Head of caudate nucleus (tissue), 42 donors: ENCODE data around the gene PIGV.
"Not testable (repeated sequence)": the region's sequence is repeated elsewhere in the genome, so short reads cannot be mapped to it uniquely, and the experiment has no call there.

Experiments used
- DNase-seq, 42 donors: peaks; one replicate each; pipeline versions ENCODE4 v3.0.0 to v3.0.0-alpha.2; 2020 to 2021; ENCODE audit warnings: mixed read lengths in 7 of 42
- intact Hi-C: fragments of 100-400 bp; cut with DNase I; formaldehyde crosslinking; loops from one replicate; pipeline ENCODE4 v1.15.0; 2022

Gene PIGV

DNA sequence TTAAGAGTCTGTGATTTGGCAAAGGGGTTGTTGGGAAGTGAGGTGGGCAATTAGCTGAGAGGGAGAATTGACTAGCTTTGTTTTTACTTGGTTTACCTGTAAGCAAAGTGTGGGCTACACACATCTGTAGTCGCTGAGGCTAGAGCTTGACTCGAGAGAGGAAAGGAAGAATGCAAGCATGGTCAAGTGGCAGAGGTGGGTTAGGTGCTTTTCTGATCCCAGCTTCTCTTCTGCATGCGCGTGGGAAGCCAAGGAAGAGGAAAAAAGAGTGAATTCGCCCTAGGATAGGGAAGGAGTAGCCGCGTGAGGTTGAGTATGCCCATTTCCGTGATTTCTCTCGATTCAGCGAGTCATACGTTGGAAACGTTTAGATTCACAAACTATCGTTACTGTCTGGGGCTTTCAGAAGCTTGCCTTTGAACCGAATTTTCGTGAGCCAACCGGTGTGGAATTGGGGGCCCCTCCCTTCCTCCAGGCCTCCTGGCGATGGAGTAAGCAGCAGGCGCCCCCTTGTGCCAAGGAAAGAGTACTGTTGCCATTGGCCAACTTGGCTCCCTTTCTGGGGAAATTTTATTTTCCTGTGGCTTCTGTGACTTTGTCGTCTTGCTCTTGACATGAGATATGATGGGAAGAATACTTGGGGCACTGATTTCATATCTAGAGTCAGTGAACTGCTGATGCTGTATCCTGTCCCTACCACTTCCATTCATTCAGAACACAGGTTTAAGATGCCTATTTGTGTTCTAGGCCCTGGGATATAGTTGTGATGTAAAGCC is 1.3 kb downstream of the PIGV start:
- intact Hi-C loops, result loop anchor here (2.0 kb wide), 1 partner anchor 186 kb away; no protein-coding TSS in a partner anchor
- peak; percentile 80 to 97 (median 91) for DNase-seq

DNA sequence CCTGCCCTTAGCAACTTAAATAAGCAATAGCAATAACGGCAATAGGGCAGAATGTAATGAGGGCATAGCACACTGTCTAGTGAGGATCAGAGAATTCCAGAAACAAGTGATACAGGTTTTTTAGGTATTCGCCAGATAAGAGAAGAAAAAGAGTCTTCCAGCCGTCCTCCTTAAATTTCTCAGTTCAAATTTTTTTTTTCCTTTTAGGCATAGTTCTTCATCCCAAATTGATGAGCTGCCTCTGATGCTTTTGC is 1.8 kb downstream of the PIGV start:
- no peak for DNase-seq
- intact Hi-C loops, result loop anchor here (2.0 kb wide), 1 partner anchor 187 kb away; no protein-coding TSS in a partner anchor

GRCh38 chr1:26789931-26790330 is 2.2 kb downstream of the PIGV start:
- intact Hi-C loops, result loop anchor here (2.0 to 10.0 kb wide), 2 partner anchors 85 to 187 kb away; no protein-coding TSS in a partner anchor
- DNase-seq, result no peak

DNA sequence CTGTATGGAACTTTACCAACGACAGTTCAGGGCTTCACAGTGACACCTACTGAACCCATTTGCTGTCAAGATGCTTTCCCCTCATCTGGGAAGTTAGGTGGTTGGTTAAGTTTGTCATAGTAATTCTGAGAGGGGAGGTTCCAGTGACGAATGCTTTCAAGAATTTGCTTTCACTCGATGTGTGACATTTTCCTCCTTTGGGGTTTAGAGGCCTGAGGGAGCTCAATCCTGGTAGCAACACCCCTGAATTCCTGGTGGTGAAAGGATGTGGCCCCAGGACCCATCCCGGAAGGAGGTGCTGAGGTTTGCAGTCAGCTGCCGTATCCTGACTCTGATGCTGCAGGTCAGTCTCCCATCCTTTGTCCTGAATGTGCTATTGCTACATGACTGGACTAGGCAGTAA is 2.8 kb downstream of the PIGV start:
- intact Hi-C loops, result loop anchor here (10.0 kb wide), 1 partner anchor 84 kb away; no protein-coding TSS in a partner anchor
- DNase-seq, result no peak

- intact Hi-C loops, result loop anchor here (10.0 kb wide), 1 partner anchor 84 kb away; no protein-coding TSS in a partner anchor
These were observed 3.4 kb downstream of the PIGV start for GRCh38 chr1:26791148-26791547.

GRCh38 chr1:26791626-26792025 is 3.9 kb downstream of the PIGV start:
- intact Hi-C loops, result loop anchor here (10.0 kb wide), 1 partner anchor 83 kb away; no protein-coding TSS in a partner anchor
- DNase-seq, result no peak

More at GRCh38 chr1:26791148-26791547, 3.4 kb downstream of the PIGV start:
- no peak for DNase-seq

- intact Hi-C loops, result loop anchor here (10.0 kb wide), 1 partner anchor 82 kb away; no protein-coding TSS in a partner anchor
- DNase-seq, result no peak
These were observed 5.2 kb downstream of the PIGV start for GRCh38 chr1:26792924-26793323.

DNA sequence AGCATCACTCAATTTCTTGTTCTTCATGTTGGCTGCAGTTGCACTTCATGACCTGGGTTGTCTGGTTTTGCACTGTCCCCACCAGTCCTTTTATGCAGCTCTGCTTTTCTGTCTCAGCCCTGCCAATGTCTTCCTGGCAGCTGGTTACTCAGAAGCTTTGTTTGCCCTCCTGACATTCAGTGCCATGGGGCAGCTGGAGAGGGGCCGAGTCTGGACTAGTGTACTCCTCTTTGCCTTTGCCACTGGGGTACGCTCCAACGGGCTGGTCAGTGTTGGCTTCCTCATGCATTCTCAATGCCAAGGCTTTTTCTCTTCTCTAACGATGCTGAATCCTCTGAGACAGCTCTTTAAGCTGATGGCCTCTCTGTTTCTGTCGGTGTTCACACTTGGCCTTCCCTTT is 6.6 kb downstream of the PIGV start:
- DNase-seq, result peak in 14 of 42 donors; percentile 5 to 81 (median 46)
- intact Hi-C loops, result loop anchor here (10.0 kb wide), 1 partner anchor 80 kb away; no protein-coding TSS in a partner anchor

- intact Hi-C loops, result loop anchor here (10.0 kb wide), 1 partner anchor 77 kb away; no protein-coding TSS in a partner anchor
- DNase-seq, result no peak
These were observed 9.9 kb downstream of the PIGV start for GRCh38 chr1:26797627-26798026.

- intact Hi-C loops, result loop anchor here (10.0 kb wide), 1 partner anchor 75 kb away; no protein-coding TSS in a partner anchor
- DNase-seq, result peak in 40 of 42 donors; percentile 20 to 84 (median 64)
These were observed 11.9 kb downstream of the PIGV start for GRCh38 chr1:26799479-26800142.

GRCh38 chr1:26803932-26804331 is 16.2 kb downstream of the PIGV start:
- DNase-seq, intact Hi-C loops: not testable (repeated sequence)

GRCh38 chr1:26810105-26810504 is 22.4 kb downstream of the PIGV start:
- intact Hi-C loops, result loop anchor here (5.0 kb wide), 1 partner anchor 67 kb away; no protein-coding TSS in a partner anchor
- peak in 36 of 42 donors; percentile 31 to 88 (median 68) for DNase-seq

- intact Hi-C loops, result loop anchor here (5.0 kb wide), 1 partner anchor 66 kb away; no protein-coding TSS in a partner anchor
- DNase-seq, result no peak
These were observed 23.3 kb downstream of the PIGV start for GRCh38 chr1:26811057-26811456.

DNA sequence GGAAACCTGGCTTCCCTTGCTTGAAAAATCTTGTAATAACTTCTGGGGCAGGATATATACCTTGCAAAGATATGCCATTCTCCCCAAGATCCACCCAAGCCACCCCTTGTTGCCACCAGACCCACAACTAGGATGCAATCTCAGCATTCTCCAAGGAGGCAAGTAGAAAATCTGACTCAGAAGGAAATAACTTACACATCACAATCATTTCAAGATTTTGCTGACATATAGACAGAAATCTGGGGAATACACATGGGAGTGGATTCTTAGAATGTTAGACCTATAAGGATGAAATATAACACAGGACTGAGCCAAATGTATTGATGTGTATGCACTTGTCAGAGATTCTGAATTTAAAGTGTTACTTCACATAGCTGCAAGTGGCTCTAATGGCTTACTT is 24.0 kb downstream of the PIGV start:
- intact Hi-C loops, result loop anchor here (5.0 kb wide), 1 partner anchor 66 kb away; no protein-coding TSS in a partner anchor
- DNase-seq, result no peak

DNA sequence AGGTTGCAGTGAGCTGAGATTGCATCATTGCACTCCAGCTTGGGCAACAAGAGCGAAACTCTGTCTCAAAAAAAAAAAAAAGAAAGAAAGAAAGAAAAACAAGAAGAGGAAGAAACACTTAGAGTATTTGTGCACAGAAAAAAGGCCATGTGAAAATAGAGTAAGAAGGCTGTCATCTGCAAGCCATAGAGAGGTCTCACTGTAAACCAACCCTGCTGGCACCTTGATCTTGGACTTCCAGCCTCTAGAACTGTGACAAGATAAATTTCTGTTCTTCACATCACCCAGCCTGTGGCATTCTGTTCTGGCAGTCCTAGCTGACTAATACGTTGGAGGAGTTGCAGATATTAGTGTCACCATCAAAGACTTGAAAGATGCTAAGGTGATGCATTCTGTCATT is 26.6 kb downstream of the PIGV start:
- intact Hi-C loops, result loop anchor here (5.0 kb wide), 1 partner anchor 63 kb away; no protein-coding TSS in a partner anchor
- DNase-seq, result no peak

GRCh38 chr1:26814893-26815292 is 27.1 kb downstream of the PIGV start:
- DNase-seq, result no peak

DNA sequence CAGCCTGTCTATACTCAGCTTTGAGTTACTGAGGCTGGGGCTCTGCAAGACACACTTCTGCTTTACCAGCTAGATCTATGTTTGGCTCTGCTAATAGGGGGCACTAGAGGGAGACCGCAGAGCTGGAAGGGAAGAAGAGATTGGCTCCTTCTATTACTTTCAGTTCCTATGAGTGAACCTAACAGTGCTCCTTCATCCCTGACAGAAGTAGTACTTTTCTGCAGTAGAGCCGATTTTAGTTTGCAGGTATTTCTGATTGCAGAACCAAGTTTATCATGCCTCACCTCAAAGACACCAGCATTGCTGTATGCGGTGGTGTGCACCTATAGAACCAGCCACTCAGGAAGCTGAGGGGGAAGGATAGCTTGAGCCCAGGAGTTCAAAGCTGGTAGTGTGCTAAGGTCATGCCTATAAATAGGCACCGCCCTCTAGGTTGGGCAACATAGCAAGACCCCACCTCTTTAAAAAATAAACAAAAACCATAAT is 33.1 kb downstream of the PIGV start:
- intact Hi-C loops, result no loop called here
- no peak for DNase-seq

More at GRCh38 chr1:26814893-26815292, 27.1 kb downstream of the PIGV start:
- intact Hi-C loops, result loop anchor here (5.0 kb wide), 1 partner anchor 62 kb away; no protein-coding TSS in a partner anchor

DNA sequence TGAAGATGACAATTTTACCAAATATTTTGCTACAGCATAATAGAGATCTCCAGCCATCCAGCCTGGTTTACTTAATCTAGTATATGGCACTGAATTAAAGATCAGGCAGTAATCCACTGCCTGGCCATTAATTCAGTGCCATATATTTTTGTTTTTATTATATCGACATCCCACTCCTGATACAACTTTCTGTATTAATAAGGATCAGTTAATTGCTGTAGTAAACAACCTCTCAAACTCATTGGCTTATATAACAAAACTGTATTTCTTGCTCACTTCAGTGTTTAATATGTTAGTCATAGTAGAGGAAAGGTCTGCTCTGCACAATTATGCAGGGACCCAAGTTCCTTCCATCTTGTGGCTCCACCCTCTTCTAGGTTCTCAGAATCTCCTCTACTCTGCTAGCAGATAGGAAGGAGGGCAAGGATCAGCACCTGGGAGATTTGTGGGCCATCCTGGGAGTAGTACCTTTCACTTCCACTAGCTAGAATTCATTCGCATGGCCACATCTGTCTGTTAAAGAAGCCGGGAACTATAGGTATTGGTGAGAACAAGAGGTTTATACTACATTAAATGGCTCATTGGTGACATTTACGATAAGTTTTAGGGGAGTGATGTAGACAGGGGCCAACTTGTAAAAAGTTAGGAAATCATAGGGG is 35.1 kb downstream of the PIGV start:
- intact Hi-C loops, result no loop called here
- no peak for DNase-seq

DNA sequence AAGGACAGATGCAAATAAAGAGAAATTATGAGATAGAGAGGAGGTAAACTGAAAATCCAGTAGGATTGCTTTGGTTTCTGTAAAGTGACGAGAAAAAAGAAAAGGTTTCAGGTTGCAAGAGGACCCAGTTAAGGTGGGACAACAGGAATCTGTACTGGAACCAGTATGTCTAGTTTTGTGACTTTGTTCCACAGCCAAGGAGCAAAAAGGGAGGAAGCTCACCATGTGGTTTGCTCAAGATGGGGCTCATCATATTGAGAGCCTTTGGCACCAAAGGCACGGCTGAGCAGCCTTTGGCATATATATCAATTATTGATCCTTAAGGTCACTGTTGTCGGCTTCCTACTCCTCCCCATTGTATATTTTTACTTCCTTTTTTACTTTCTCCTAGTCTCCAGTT is 37.0 kb downstream of the PIGV start:
- intact Hi-C loops, result no loop called here
- no peak for DNase-seq
